GM18868 (cell line): ENCODE results near the gene SLC19A2.

Source experiments
- ATAC-seq: cut with Tn5 transposase; IDR thresholded peaks from one replicate; pipeline ENCODE4 v1.9.1; 2021; ENCODE audit warnings: mild to moderate bottlenecking, moderate library complexity; ENCODE audit not compliant: unreplicated experiment

The SLC19A2 gene

GRCh38 chr1:169414952-169415351, 70.8 kb downstream of the SLC19A2 start:
- ATAC-seq = no peak
